Right atrium auricular region (tissue), 2 donors: Measurements from ENCODE around the gene IL17RD. TPM values are rescaled to one million over a fixed set of nuclear protein-coding genes. Genes with fewer than 3 reads are reported as not detected.

Source experiments
- DNase-seq: peaks from one replicate; pipeline ENCODE4 v3.0.0-alpha.2; 2019; ENCODE audit warnings: low spot score
- H3K27ac ChIP-seq, 2 donors: fragments of 200-600 bp; sonication (generic); 1 replicate in 1 of 2; 2 replicates in 1 of 2; pipeline ENCODE4 v1.5.1; 2016 to 2019
- H3K27me3 ChIP-seq, 2 donors: fragments of 200-600 bp; sonication (generic); one replicate each; pipeline versions ENCODE4 v1.5.1 to v1.6.0; 2017 to 2019
- H3K36me3 ChIP-seq: fragments of 200-600 bp; sonication (generic); one replicate; pipeline ENCODE4 v1.5.1; 2016
- H3K4me1 ChIP-seq, 2 donors: fragments of 200-600 bp; sonication (generic); one replicate each; pipeline versions ENCODE4 v1.5.1 to v1.6.0; 2017 to 2019
- H3K4me3 ChIP-seq, 2 donors: fragments of 200-600 bp; sonication (generic); 1 replicate in 1 of 2; 2 replicates in 1 of 2; pipeline ENCODE4 v1.5.1; 2017 to 2019; ENCODE audit warnings: mild to moderate bottlenecking in 1 of 2, moderate library complexity in 1 of 2
- H3K9me3 ChIP-seq, 2 donors: fragments of 200-600 bp; sonication (generic); one replicate each; pipeline ENCODE4 v1.5.1; 2019
- total RNA-seq, 2 donors: library from RNA; depleted of rRNA; stranded (reverse); fragments of >200 nt; gene quantifications; one replicate each; pipeline ENCODE4 v1.1.0, GENCODE V29; 2016
- TF ChIP-seq, protein P1 (sequence below), 2 donors: fragments of 200-600 bp; sonication (generic); IDR thresholded peaks; one replicate each; pipeline ENCODE4 v1.5.1; 2019; ENCODE audit warnings: antibody characterized with exemption in 2 of 2

IL17RD gene
- total RNA-seq, 2 donors from 2014 or later: 2.1 to 2.8 TPM

DNA sequence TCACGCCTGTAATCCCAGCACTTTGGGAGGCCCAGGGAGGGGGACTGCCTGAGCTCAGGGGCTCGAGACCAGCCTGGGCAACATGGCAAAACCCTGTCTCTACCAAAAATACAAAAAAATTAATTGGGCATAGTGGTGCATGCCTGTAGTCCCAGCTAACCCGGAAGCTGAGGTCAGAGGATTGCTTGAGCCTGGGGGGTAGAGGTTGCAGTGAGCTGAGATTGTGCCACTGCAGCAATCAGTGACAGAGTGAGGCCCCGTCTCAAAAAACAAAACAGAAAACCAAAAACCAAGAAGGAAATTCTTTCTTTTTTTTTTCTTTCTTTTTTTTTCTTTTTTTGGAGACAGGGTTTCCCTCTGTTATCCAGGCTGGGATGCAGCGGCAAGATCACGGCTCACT is 101.2 kb downstream of the IL17RD start:
- Histone ChIP-seq H3K4me1 (peaks cover 0 to 42% of the 10 kb centered on the region in 2 donors), H3K4me3 (no peak overlapping the region), H3K27ac (no peak overlapping the region), H3K36me3 (no peaks in the 10 kb centered on the region), H3K9me3 (no peaks in the 10 kb centered on the region), H3K27me3 (no peaks in the 10 kb centered on the region)
- DNase-seq: no peak
- TF ChIP-seq, protein P1, sequence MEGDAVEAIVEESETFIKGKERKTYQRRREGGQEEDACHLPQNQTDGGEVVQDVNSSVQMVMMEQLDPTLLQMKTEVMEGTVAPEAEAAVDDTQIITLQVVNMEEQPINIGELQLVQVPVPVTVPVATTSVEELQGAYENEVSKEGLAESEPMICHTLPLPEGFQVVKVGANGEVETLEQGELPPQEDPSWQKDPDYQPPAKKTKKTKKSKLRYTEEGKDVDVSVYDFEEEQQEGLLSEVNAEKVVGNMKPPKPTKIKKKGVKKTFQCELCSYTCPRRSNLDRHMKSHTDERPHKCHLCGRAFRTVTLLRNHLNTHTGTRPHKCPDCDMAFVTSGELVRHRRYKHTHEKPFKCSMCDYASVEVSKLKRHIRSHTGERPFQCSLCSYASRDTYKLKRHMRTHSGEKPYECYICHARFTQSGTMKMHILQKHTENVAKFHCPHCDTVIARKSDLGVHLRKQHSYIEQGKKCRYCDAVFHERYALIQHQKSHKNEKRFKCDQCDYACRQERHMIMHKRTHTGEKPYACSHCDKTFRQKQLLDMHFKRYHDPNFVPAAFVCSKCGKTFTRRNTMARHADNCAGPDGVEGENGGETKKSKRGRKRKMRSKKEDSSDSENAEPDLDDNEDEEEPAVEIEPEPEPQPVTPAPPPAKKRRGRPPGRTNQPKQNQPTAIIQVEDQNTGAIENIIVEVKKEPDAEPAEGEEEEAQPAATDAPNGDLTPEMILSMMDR (IDR thresholded peaks at IDR 0.05): no peak

GRCh38 chr3:57063032-57063431 is 102.1 kb downstream of the IL17RD start:
- Histone ChIP-seq H3K36me3 (no peaks in the 10 kb centered on the region), H3K4me1 (peaks cover 0 to 35% of the 10 kb centered on the region in 2 donors), H3K27me3 (no peaks in the 10 kb centered on the region), H3K4me3 (no peak overlapping the region), H3K27ac (no peak overlapping the region), H3K9me3 (no peaks in the 10 kb centered on the region)
- TF ChIP-seq, protein P1 (IDR thresholded peaks at IDR 0.05): no peak
- no peak for DNase-seq

- no peak overlapping the region for H3K4me3 ChIP-seq
- no peaks in the 10 kb centered on the region for H3K9me3 ChIP-seq
- peak overlapping the region; percentile 33 to 67 for H3K27ac ChIP-seq
- no peak for DNase-seq
- TF ChIP-seq, protein P1 (IDR thresholded peaks at IDR 0.05): no peak
- no peaks in the 10 kb centered on the region for H3K36me3 ChIP-seq
- H3K4me1 ChIP-seq: peaks cover 0 to 32% of the 10 kb centered on the region in 2 donors
- H3K27me3 ChIP-seq: no peaks in the 10 kb centered on the region
Measured at GRCh38 chr3:57062101-57062631, 103.0 kb downstream of the IL17RD start.

GRCh38 chr3:57061556-57061955 is 103.6 kb downstream of the IL17RD start:
- Histone ChIP-seq H3K9me3 (no peaks in the 10 kb centered on the region), H3K36me3 (no peaks in the 10 kb centered on the region), H3K27ac (no peak overlapping the region), H3K4me1 (peaks cover 0 to 32% of the 10 kb centered on the region in 2 donors), H3K4me3 (no peak overlapping the region), H3K27me3 (no peaks in the 10 kb centered on the region)
- TF ChIP-seq, protein P1 (IDR thresholded peaks at IDR 0.05): no peak
- DNase-seq: no peak

DNA sequence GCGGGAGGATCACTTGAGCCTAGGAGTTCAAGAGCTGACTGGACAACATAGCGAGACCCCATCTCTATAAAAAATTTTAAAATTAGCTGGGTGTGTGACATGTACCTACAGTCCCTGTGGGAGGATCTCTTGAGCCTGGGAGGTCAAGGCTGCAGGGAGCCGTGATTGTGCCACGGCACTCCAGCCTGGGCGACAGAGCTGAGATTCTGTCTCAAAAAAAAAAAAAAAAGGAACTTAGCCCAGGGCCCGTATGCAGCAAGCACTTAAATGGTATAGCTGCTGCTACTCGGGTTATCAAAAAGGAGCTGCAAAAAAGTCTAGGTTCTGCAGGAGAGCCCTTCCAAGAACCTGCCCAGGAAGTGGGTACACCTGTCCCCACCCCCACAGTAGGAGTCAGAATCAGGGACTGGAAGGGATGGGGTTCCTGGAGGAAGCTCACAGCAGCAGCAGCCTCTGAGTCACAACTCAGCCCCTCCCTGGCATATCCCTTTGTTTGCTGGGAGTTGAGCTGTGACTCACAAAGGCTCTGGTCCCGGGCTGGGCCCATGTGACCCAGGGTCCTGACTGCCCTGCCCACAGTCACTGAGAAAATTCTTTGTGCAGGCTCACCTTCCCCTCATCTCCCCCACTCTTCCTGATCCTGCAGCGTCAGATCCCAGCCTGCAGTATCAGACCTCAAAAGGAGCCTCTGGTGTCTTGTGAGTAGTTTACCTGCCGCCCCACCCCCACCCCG is 104.9 kb downstream of the IL17RD start, which contains the start of gene SPATA12:
SPATA12 (plus strand) TSS at position 576 of the 733 bp plus-strand sequence. CDS start 13,031 bp downstream, outside the sequence.
- Histone ChIP-seq H3K9me3 (no peaks in the 10 kb centered on the region), H3K27ac (peak within 1 kb of the TSS in 1 of 2 donors; percentile 11), H3K36me3 (no peaks in the 10 kb centered on the region), H3K4me1 (peaks cover 0 to 32% of the 10 kb centered on the region in 2 donors), H3K4me3 (no peak within 1 kb of the TSS), H3K27me3 (no peaks in the 10 kb centered on the region)
- peak; percentile 83 for DNase-seq
- TF ChIP-seq, protein P1 (IDR thresholded peaks at IDR 0.05): no peak
